Measurements from ENCODE around the gene APOBEC2.

APOBEC2 gene

GRCh38 chr6:41063884-41064285 lies 10.9 kb downstream of the APOBEC2 start:
- DNase-seq = no peak

- no peak for DNase-seq
These were observed 11.8 kb downstream of the APOBEC2 start for GRCh38 chr6:41064841-41065240.

GRCh38 chr6:41065550-41066026 lies 12.6 kb downstream of the APOBEC2 start:
- no peak for DNase-seq

- DNase-seq = peak; percentile 22
These were observed 13.9 kb downstream of the APOBEC2 start for GRCh38 chr6:41066867-41067304.

- DNase-seq = no peak
These were observed 18.5 kb downstream of the APOBEC2 start for GRCh38 chr6:41071501-41071922.

GRCh38 chr6:41071923-41072835 lies 19.2 kb downstream of the APOBEC2 start, which contains the start of gene OARD1:
TSS of gene OARD1 (minus strand) at chr6:41072356. CDS start at chr6:41071634, 722 bp downstream.
- peak; percentile 99 for DNase-seq

- peak; percentile 99 for DNase-seq
These were observed 19.8 kb downstream of the APOBEC2 start, which contains the start of gene NFYA for GRCh38 chr6:41072836-41073202. TSS of gene NFYA (plus strand) at chr6:41072974. CDS start at chr6:41079090, 6,116 bp downstream.

- peak; percentile 73 for DNase-seq
These were observed 20.4 kb downstream of the APOBEC2 start for GRCh38 chr6:41073203-41073967.

- DNase-seq = no peak
These were observed 21.1 kb downstream of the APOBEC2 start for GRCh38 chr6:41073968-41074691.

- DNase-seq = no peak
These were observed 21.9 kb downstream of the APOBEC2 start for GRCh38 chr6:41074692-41075436.

GRCh38 chr6:41075651-41076626 lies 22.9 kb downstream of the APOBEC2 start:
- DNase-seq = no peak

- DNase-seq = no peak
These were observed 24.5 kb downstream of the APOBEC2 start for GRCh38 chr6:41077536-41077935.

GRCh38 chr6:41078101-41078500 lies 25.1 kb downstream of the APOBEC2 start:
- no peak for DNase-seq

- no peak for DNase-seq
These were observed 26.1 kb downstream of the APOBEC2 start for GRCh38 chr6:41079080-41079479.

- no peak for DNase-seq
These were observed 27.6 kb downstream of the APOBEC2 start for GRCh38 chr6:41080621-41081020.

- no peak for DNase-seq
These were observed 30.1 kb downstream of the APOBEC2 start for GRCh38 chr6:41083072-41083471.

GRCh38 chr6:41085182-41085581 lies 32.2 kb downstream of the APOBEC2 start:
- no peak for DNase-seq

GRCh38 chr6:41088451-41088850 lies 35.4 kb downstream of the APOBEC2 start:
- DNase-seq = no peak

GRCh38 chr6:41090841-41091761 lies 38.1 kb downstream of the APOBEC2 start:
- DNase-seq = no peak
